NT2/D1 (cell line): Measurements from ENCODE around the gene KCNG2.

Source experiments
- SUZ12 ChIP-seq: IDR thresholded peaks from 2 replicates; pipeline ENCODE4 v1.6.1; 2011; ENCODE audit not compliant: insufficient read length, insufficient read depth; ENCODE audit errors: extremely low read depth
- YY1 ChIP-seq: IDR thresholded peaks from 2 replicates; pipeline ENCODE4 v1.6.1; 2011; ENCODE audit not compliant: insufficient read length, insufficient read depth
- ZNF274 ChIP-seq: IDR thresholded peaks from 2 replicates; pipeline ENCODE4 v1.6.1; 2011; ENCODE audit warnings: mild to moderate bottlenecking, low read depth, low read length

DNA sequence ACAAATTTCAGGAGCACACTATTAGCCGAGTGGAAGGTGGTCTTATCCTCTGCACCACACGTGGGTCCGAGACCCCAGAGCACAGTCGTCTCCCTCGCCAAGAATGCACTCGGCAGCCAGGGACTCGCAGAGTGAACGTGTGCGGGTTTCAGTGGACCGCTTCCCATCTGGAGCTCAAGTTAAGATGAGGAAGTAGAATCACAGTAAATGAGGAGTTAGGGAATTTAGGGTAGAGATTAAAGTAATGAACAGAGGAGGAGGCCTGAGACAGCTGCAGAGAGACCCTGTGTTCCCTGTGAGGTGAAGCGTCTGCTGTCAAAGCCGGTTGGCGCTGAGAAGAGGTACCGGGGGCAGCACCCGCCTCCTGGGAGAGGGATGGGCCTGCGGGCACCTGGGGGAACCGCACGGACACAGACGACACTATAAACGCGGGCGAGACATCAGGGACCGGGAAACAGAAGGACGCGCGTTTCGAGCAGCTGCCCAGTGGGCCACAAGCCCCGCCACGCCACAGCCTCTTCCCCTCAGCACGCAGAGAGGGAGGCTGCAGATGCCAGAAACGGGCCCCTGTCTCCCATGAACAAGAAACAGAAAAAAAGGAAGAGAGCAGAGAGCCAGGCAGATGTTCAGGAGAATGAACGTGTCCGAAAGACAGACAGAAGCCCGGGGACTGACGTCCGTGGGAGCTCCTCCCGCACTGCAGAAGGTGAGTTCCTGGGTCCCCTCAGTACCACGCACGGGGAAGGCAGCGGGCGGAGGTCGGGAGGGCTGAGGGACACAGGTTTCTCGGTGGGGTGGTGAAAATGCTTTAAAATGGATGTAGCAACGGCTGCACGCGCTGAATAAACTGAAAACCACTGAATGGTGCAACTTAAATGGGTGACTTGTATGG lies 5.4 kb upstream of the KCNG2 start:
- TF ChIP-seq ZNF274 (no peak), YY1 (no peak), SUZ12 (no peak)
